ENCODE measurements around the gene AARS1.
"Not testable (repeated sequence)": the region's sequence is repeated elsewhere in the genome, so short reads cannot be mapped to it uniquely, and the experiment has no call there.

Gene AARS1

DNA sequence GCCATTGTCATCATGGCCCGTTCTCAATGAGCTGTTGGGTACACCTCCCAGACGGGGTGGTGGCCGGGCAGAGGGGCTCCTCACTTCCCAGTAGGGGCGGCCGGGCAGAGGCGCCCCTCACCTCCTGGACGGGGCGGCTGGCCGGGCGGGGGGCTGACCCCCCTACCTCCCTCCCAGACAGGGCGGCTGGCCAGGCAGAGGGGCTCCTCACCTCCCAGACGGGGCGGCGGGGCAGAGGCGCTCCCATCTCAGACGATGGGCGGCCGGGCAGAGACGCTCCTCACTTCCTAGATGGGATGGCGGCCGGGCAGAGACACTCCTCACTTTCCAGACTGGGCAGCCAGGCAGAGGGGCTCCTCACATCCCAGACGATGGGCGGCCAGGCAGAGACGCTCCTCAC is 64.7 kb downstream of the AARS1 start:
- DNase-seq (ENCODE audit: low spot score) = not testable (repeated sequence)

DNA sequence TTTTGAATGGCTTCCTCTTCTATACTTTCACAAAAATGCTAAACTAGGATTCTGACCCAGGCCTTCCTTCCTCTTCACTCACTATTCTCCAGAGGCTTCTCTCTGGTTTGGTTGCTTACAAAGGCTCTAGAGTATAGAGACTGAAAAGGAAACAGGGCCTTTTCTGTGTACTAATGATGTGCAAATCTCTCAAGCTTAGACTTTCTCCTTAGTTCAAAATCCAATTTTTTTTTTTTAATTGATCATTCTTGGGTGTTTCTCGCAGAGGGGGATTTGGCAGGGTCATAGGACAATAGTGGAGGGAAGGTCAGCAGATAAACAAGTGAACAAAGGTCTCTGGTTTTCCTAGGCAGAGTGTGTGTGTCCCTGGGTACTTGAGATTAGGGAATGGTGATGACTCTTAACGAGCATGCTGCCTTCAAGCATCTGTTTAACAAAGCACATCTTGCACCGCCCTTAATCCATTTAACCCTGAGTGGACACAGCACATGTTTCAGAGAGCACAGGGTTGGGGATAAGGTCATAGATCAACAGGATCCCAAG is 65.3 kb downstream of the AARS1 start:
- not testable (repeated sequence) for DNase-seq (ENCODE audit: low spot score)

DNA sequence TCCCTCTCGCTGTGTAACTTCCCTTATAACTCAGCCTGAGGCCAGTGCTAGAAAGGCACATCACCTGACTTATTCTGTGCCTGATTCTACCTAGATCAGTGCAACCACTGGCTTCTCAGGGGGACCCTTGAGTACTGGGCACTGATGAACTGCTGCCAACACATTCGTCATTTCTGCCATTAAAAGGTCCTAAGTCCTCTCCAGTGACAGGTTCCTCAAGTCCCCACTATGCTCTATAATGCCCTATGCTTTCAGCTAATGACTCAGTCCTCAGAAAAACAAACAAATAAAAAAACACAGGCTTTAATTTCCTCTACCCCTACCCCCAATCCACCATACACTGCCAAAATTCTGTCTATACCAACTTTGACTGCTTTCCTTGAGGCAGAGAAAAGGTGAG is 66.1 kb downstream of the AARS1 start:
- not testable (repeated sequence) for DNase-seq (ENCODE audit: low spot score)

DNA sequence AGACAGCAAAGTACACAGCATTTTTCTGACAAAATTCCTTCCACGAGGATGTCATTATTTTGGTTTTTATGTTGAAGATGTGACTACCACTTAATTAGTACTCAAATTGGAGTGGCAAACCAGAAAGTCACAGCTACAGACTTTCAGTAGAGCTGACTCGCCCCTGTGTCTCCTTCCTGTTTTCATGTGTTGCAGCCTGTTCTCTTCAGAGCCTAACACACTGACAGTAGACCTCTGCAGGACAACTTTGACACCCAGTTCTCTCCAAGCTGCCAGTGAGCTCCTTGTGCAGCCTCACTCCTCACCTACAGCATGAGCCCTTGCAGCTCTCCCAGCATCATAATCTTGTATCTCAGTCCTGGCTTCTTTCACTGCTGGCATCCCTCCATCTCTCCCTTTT is 66.7 kb downstream of the AARS1 start:
- DNase-seq (ENCODE audit: low spot score) = not testable (repeated sequence)

DNA sequence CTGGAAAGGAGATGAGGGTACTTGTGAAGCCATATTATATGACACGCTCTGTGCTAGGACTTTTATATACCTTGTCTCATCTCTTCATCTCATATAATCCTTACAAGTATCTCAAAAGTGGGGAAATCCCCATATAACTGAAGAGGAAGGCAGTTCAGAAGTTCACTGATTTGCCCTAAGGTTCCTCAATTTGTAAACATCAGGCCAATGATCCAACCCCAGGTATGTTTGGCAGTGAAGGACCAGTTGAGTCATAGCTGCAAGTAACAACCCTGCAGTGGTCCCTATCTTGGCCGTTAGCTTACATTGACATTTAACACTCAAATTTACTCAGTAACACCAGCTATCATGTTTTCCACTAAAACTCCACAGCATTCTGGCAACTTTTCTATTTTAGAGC is 70.7 kb downstream of the AARS1 start:
- not testable (repeated sequence) for DNase-seq (ENCODE audit: low spot score)

DNA sequence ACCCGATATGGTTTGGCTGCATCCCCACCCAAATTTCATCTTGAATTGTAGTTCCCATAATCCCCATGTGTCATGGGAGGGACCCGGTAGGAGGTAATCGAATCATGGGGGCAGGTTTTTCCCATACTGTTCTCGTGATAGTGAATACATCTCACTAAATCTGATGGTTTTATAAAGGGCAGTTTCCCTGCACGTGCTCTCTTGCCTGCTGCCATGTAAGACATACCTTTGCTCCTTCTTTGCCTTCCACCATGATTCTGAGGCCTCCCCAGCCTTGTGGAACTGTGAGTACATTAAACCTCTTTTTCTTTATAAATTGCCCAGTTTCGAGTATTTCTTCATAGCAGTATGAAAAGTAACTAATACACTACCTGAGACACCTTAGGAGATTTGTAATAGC is 82.9 kb downstream of the AARS1 start:
- not testable (repeated sequence) for DNase-seq (ENCODE audit: low spot score)

DNA sequence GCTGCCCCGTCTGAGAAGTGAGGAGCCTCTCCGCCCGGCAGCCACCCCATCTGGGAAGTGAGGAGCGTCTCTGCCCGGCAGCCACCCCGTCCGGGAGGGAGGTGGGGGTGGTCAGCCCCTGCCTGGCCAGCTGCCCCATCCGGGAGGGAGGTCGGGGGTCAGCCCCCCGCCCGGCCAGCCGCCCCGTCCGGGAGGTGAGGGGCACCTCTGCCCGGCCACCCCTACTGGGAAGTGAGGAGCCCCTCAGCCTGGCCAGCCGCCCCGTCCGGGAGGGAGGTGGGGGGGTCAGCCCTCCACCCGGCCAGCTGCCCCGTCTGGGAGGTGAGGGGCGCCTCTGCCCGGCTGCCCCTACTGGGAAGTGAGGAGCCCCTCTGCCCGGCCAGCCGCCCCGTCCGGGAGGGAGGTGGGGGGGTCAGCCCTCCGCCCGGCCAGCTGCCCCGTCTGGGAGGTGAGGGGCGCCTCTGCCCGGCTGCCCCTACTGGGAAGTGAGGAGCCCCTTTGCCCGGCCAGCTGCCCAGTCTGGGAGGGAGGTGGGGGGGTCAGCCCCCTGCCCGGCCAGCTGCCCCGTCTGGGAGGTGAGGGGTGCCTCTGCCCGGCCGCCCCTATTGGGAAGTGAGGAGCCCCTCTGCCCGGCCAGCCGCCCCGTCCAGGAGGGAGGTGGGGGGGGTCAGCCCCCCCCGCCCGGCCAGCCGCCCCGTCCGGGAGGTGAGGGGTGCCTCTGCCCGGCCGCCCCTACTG is 84.5 kb downstream of the AARS1 start:
- not testable (repeated sequence) for DNase-seq (ENCODE audit: low spot score)

DNA sequence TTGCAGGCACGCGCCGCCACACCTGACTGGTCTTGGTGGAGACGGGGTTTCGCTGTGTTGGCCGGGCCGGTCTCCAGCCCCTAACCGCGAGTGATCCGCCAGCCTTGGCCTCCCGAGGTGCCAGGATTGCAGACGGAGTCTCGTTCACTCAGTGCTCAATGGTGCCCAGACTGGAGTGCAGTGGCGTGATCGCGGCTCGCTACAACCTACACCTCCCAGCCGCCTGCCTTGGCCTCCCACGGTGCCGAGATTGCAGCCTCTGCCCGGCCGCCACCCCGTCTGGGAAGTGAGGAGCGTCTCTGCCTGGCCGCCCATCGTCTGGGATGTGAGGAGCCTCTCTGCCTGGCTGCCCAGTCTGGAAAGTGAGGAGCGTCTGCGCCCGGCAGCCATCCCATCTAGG is 85.3 kb downstream of the AARS1 start:
- not testable (repeated sequence) for DNase-seq (ENCODE audit: low spot score)

DNA sequence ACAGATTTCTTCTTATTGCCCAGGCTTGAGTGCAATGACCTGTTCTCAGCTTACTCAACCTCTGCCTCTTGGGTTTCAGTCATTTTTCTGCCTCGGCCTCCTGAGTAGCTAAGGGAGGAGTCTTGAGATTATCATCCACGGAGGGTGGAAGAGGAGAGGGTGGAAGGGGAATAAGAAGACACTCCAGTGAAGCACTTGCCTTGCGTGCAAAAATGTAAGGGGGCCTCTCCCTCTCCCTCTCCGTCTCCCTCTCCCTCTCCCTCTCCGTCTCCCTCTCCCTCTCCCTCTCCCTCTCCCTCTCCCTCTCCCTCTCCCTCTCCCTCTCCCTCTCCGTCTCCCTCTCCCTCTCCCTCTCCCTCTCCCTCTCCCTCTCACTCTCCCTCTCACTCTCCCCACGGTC is 85.8 kb downstream of the AARS1 start:
- not testable (repeated sequence) for DNase-seq (ENCODE audit: low spot score)

Data from NAMALWA (cell line).